OCI-M1 (cell line): ENCODE measurements around the gene FAM200B.
"Not testable (repeated sequence)": the region's sequence is repeated elsewhere in the genome, so short reads cannot be mapped to it uniquely, and the experiment has no call there.

Experiments used
- DNase-seq: peaks from one replicate; lab custom pipeline; 2025; lab: John Stamatoyannopoulos, UW

FAM200B gene

DNA sequence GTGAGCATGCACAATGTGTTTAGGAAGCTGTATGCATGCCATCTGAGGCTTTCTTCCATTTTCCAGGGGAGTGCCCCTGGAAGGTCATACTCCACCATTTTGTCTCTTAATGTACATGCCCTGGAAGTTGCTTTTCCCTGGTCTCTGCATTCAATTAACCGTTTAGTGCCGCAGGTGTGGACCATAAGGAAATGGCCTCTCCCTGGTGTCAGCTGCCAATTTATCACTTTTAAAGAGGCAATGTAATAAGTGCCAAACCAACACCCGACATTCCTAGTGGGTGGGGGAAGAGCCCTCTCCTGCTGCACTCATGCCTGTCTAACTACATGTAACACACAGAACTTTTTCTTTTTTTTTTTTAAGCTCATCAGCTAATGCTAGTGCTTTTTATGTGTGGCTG, 14.1 kb downstream of the FAM200B start:
- DNase-seq: no peak

DNA sequence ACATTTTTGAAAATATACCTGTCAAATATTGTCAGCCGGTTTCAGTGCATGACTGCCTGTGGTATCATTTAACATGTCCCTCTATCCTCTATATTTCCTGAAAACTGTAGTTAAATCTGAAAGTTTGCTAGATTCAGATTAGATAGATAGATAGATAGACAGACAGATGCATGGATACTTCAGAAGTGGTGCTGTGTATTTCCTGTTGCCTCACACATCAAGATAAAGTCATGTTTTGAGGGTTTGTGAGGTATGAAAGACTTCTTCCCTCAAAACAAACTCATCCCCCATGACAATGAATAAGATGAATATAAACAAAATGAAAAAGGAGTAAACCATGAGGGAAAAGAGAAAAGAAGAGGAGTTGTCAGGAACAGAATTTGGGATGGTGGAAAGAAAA, 15.2 kb downstream of the FAM200B start:
- DNase-seq: no peak

DNA sequence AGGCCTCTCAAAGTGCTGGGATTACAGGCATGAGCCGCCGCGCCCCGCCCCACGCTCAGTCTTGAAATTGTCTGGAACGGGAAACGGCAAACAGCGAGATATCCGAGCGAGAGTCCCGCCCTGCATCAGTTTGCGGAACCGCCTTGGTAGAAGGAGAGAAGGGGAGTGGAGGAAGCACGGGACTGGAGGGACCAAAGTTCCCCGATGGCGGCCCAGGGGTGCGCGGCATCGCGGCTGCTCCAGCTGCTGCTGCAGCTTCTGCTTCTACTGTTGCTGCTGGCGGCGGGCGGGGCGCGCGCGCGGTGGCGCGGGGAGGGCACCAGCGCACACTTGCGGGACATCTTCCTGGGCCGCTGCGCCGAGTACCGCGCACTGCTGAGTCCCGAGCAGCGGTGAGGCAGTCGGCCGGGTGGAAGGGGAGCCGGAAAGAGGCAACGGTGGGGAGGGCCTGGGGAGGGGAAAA, 21.3 kb downstream of the FAM200B start, which contains the start of gene BST1:
TSS of gene BST1 (plus strand) at position 125 of the 463 bp plus-strand sequence. CDS start at position 205, 80 bp downstream.
- DNase-seq: peak; percentile 28

DNA sequence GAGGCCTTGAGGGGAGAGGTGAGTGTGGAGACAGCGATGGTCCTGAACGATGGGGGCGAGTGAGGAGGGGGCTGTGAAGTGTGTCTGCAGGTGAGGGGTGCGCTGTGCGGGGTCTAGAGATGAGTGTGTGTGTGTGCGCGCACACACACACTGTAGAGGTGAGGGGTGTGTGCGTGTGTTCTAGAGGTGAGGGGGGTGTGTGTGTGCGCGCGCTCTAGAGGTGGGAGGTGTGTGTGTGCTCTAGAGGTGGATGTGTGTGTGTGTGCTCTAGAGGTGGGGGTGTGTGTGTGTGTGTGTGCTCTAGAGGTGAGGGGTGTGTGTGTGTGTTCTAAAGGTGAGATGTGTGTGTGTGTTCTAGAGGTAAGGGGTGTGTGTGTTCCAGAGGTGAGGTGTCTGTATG, 21.8 kb downstream of the FAM200B start:
- DNase-seq: no peak

DNA sequence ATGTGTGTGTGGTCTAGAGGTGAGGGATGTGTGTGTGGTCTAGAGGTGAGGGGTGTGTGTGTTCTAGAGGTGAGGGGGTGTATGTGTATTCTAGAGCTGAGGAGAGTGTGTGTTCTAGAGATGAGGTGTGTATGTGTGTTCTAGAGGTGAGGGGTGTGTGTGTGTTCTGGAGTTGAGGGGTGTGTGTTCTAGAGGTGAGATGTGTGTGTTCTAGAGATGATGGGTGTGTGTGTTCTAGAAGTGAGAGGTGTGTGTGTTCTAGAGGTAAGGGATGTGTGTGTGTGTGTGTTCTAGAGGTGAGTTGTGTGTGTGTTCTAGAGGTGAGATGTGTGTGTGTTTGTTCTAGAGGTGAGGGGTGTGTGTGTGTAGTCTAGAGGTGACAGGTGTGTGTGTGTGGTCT, 22.5 kb downstream of the FAM200B start:
- DNase-seq: no peak

DNA sequence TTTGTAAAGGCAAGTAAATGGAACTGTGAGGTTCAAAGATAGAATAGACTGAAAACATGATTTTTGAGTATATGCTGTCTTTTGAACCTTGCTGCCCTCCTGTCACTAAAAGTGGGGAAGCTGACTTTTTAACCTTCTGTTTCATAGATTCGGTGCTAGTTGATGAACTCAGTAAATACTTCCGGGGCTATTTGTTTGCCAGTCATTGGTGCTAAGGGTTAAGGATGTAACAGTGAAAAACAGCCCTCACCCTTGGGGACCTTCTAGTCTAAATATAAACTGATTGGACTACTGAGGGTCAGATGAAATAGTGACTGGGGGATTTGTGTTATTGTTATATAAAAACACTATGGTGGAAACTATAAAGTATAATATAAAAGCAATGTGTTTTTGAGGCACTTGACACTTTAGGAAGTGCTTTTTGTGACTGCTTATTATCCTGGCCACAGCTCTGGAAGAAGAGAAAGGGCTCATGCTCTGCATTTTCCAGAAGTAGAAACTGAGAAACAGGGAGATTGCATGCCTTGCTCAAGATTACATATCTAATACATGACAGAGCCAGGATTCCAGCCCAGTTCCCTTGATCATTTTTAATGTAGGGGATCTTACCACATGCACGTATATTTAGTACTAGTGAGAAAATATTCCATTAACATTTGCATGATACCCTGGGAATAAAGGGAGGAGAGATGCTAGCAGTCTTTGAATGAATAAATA, 25.2 kb downstream of the FAM200B start:
- DNase-seq: no peak

DNA sequence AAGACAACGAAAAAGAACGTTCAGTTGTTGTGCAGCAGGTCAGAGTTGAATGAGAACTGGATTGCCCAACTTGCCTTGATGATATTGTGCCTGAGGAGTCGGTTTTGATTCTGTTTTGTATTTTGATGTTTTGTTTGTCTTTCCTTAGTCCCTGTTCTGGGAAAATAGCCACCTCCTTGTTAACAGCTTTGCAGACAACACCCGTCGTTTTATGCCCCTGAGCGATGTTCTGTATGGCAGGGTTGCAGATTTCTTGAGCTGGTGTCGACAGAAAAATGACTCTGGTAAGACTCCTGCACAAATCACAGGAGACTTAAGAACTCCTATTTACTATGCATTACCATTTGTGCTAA, 25.7 kb downstream of the FAM200B start:
- no peak for DNase-seq

DNA sequence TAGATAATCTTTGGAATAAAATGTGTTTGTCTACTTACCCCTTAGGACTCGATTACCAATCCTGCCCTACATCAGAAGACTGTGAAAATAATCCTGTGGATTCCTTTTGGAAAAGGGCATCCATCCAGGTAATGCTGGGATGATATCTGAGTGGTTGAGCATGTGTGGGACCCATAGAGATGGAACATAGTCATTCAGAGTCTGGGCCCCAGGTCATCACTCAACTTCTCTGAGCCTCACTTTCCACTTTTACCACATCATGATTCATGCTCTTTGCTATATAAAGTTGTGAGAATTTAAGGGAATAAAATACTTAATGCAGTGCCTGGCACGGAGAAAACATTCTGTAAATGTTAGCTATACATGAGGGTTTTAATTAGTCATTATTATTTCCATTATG, 30.1 kb downstream of the FAM200B start:
- DNase-seq: no peak

DNA sequence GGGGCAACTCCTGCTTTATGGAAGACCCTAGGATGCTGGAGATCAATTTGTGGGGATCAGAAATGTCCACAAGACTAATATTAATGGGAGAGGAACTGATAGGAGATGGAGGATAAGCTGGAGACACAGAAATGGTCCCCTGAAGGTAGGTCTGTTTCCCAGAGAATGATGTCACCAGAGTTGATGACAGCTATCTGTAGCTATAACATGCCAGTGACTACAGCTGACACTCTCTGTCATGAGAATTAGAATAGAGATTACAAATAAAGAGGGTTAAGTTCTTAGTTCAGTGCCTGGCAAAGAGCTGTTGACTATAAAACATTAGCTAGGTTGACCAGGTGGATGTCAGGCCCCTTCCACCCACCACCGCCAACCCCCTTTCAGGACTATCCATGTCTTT, 30.6 kb downstream of the FAM200B start:
- DNase-seq: no peak

DNA sequence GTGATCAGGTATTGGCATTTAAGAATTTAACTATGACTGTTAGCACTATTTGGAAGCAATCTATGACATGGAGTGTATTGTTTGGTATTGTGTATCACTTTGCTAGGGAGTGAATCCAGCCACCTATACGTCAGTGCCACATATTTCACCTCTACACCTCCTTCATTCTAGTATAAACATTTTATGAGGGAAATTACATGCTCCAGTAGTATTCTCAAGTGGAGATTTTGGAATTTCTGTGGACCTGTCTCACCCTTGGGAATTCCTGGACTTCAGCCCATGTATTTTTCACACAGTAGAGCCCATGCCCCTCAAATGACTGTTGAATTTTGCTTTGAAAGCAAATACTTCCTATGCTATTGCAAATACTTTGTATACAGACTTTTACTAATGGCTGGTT, 32.5 kb downstream of the FAM200B start:
- no peak for DNase-seq

DNA sequence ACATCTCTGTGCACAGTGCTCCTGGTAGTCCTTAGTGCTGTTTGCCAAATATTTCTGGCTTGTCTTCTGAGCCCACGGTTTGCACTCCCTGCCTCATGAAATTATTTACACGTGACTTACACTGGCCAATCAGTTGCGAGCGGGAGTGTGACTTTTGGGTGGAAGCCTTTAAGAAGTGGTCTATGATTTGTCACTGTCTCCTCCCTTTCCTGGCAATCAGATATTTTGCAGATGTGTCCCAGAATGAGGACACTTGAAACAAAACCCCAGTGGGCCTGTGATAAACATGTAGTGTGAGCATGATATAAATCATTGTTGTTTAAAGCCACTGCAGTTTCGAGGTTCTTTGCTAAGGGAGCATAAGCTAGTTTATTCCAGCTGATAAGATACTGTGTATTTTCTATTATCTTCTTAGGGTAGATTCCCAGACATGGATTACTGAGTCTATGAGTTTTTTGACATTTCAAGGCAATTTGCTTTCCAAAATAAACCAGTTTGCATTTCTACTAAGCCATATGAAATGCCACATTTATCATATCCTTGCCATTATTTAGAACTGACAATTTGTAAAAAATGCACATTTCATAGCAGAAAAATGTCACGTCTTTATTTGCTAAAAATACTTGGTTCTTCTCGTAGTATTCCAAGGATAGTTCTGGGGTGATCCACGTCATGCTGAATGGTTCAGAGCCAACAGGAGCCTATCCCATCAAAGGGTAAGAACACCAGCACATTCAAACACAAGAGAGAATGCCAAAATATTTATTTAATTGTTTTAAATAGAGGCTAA, 33.2 kb downstream of the FAM200B start:
- peak; percentile 13 for DNase-seq

DNA sequence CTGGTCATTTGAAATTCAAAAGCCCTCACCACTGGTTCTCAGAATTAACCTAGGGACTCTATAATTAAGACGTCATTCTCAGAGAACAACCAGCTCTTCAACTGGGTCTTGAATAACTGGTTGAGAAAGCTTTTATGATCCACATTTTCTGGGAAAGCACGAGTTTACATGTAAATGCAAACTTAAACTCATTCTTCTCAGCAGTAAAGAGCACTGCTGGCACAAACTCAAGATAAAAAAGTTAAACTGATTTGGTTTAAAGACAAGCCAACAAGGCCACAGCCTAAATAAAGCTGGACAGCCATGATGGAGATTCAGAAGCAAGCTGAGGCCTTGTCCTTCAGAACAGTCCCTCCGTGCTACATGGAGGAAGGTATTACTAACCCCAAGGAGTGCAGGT, 34.5 kb downstream of the FAM200B start:
- DNase-seq: no peak

DNA sequence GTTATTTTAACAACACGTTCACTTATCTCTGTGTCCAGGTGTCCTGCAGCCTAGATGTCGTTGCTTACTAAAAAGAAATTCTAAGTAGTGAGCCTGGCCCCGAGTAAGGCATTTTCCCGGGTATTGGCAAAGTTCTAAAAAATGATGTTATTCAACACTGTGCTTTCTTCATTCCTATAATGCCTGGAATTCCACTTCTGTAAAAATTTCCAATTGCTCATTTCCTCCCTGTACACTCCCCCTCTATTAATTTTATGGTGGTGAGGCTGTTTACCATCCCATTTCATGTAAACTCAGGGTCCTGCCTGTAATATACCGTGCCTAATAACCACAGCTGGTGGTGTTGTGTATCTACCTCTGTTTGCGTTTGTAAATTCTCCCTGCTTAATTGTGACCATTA, 35.5 kb downstream of the FAM200B start:
- no peak for DNase-seq

DNA sequence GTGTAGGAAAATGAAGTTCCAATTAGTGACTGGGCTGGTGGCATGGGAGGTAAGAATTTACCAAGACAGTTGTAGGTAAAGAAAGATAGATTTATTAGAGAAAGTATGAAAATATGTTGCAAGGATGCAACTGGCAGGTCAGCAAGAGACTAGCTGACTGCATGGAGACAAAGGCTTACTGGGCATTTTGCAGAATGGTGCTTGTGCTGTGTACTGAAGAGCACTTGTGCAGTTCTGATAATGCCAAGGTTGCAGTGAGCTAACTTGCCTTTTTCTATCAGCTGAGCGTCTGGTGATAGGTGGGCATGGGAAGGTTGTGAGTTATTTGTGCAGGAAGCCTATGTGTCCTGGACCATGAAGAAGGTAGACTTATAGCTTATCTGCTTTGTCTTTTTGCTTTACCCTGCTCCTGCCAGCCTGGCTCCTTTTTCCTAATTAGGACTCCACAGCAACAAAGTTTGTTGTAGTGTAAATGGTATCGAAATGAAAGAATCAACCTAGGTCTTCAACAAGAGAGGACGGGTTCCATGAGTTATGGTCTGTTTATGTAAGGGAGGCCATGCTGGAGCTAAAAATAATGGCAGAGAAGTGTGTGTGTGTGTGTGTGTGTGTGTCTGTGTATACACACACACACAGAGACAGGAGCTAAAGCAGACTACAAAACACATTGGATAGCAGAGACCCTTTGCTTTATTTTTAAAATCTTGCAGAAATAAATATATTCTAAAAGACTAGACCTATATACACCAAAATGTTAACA, 36.2 kb downstream of the FAM200B start:
- no peak for DNase-seq

DNA sequence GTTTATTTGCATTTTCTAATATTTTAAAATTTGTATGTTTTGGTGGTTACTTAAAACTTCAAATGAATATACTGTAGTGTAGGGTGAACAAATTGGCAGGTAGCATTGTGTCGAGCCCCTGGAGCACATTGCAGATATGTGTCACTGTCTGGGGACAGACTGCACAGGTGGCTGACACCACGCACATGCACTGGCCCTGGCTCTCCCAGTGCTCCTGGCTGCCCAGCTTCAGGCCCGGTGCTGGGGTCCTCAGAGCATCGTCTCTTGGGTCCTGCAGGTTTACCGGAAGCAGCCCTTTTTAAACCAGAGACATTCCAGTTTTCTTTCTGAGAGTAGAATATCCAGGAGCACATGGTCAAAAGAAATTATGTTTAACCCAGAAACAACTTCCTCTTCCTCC, 36.8 kb downstream of the FAM200B start:
- DNase-seq: no peak

DNA sequence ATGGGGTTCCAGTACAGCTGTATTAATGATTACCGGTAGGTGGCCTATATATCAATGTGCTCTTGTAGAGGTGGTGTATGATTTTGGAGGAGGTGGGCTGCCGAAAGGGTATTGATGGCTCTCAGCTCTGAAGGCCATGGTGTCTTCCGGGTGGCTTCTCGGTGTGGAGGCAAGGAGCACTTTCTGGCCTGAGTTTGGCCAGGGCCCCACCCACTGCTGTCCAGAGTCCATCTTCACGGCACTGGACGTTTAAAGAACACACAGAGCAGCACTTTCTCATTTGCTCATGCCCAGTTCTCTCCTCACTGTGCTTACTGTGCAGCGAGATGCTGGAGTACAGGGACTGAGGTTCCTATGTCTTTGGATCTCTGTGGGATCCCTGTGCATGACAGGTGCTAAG, 37.3 kb downstream of the FAM200B start:
- no peak for DNase-seq

DNA sequence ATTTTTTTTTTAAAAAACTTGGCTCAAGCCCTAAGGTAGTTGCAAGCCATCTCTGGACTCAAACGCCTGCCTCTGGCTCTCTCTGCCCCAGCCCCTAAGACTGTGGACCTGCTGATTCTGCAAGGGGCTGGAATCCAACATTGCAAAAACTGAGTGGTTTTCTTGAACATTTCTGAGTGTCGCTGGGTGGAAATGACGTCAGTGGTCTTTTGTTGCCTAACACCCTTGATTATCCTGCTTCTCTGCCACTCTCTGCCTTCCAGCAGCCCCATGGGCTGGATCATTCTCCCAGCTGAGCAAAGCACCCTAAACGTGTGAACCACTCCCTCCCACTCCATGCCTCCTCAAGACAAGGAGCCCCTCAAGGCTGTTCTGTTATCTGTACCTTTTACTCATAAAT, 37.9 kb downstream of the FAM200B start:
- DNase-seq: no peak

DNA sequence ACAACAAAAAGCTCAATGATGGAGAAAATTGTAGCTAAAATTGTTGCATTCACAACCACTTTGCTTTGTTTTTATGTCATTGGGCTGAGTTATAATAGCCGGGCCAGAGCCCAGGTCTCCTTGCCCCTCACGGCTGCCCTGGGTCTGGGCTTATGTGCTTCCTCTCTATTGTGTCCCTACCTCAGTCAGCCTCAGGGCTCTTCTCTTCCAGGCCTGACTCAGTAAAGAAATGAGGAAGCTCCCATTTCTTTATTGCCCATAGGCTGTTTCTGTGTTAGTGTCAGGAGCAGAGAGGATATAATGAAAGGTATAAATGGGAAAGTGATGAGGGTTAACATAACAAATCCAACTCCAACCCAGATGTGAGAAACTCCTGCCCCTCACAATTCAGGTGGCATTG, 39.2 kb downstream of the FAM200B start:
- DNase-seq: no peak

DNA sequence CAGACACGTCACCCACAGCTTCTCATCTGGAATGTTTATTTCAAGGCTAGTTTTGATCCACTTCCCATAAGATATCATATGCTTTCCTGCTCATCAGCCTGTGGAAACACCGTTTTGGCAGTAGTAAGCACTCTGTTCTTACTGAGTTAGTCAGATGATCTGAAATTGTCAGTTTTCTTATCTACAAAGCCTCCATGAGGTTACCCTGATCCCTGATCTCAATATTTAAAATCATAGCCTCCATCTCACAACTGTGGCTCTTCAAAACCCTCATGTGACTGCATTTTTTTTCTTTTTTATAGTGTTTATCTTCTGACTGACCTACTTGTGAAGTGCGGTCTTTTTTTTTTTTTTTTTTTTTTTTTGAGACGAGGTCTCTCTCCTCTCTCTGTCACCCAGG, 44.0 kb downstream of the FAM200B start:
- DNase-seq: peak; percentile 37

DNA sequence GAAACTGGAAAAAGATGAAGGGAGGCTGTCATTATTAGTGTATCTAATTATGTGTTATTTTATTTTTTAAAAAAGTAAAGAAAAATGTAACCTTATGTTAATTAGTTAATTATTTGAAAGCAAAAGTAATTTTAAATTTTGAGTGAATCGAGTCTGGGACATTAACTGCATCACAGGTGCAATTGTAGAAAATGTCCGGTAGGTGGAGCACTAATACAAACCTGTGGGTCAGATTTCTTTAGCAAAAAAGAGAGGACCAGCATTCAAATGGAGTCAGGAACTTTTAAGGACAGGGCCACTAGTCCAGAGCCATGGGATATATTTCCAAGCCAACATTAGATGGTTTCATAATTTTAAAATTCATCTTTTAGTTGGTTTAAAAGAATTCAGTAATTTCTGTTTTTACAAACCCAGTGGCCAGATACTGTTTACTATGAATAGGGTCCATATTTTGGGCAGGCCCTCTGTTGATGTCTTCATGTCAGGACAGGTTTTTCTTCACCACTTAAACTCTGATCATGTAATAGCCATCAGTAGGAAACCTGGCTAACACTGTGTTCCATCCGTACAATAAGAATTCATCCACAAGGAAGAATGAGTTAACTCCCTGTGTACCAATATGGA, 48.4 kb downstream of the FAM200B start:
- DNase-seq: peak; percentile 72

DNA sequence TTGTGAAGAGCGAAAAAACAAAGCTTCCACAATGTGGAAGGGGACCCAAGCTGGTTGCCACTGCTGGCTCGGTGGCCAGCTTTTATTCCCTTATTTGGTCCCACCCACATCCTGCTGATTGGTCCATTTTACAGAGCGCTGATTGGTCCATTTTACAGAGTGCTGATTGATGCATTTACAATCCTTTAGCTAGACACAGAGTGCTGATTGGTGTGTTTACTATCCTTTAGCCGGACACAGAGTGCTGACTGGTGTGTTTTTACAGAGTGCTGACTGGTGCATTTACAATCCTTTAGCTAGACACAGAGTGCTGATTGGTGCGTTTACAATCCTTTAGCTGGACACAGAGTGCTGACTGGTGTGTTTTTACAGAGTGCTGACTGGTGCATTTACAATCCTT, 51.4 kb downstream of the FAM200B start:
- not testable (repeated sequence) for DNase-seq

DNA sequence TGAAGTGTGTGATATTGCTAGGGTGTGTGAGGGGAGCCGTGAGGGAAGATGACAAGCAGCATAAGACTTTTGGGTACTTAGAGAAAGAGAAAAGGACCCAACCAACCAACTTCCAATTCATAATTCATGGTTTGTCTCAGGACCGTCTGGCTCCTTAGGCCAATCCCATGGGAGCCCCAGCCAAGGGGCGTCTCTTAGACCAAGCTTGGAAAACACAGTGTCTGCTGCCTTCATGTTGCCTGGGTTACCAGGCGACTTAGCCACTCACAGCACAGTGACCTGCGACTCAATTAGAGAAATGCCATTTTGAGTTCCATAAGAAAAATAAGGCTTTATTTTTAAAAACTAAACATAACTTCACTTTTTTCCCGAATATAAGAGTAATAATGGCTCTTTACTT, 53.9 kb downstream of the FAM200B start:
- DNase-seq: no peak
